Measurements from ENCODE around the gene MYO9A.

The MYO9A gene

GRCh38 chr15:71830981-71831380 is 287.0 kb downstream of the MYO9A start:
- no peak for DNase-seq

GRCh38 chr15:71826196-71826595 is 291.8 kb downstream of the MYO9A start:
- no peak for DNase-seq

GRCh38 chr15:71825021-71825730 is 292.8 kb downstream of the MYO9A start:
- DNase-seq = no peak

GRCh38 chr15:71823801-71824200 is 294.1 kb downstream of the MYO9A start:
- no peak for DNase-seq

GRCh38 chr15:71822890-71823630 is 294.9 kb downstream of the MYO9A start:
- no peak for DNase-seq

GRCh38 chr15:71821547-71822129 is 296.3 kb downstream of the MYO9A start:
- no peak for DNase-seq

- DNase-seq = no peak
Observed at GRCh38 chr15:71820127-71820526, 297.8 kb downstream of the MYO9A start.

- DNase-seq = no peak
Observed at GRCh38 chr15:71817351-71817750, 300.6 kb downstream of the MYO9A start.

GRCh38 chr15:71815301-71815700 is 302.6 kb downstream of the MYO9A start:
- DNase-seq = no peak

- DNase-seq = no peak
Observed at GRCh38 chr15:71813723-71814470, 304.1 kb downstream of the MYO9A start.

GRCh38 chr15:71812966-71813722 is 304.8 kb downstream of the MYO9A start:
- no peak for DNase-seq

GRCh38 chr15:71811752-71812735 is 305.9 kb downstream of the MYO9A start:
- DNase-seq = no peak

GRCh38 chr15:71811036-71811736 is 306.8 kb downstream of the MYO9A start:
- DNase-seq = no peak

GRCh38 chr15:71810256-71811035 is 307.5 kb downstream of the MYO9A start, which contains the start of gene NR2E3:
Gene NR2E3 (plus strand): TSS chr15:71810554. CDS start chr15:71810744, 190 bp downstream.
- DNase-seq = no peak

- no peak for DNase-seq
Observed at GRCh38 chr15:71809346-71809745, 308.6 kb downstream of the MYO9A start.

GRCh38 chr15:71808311-71809020 is 309.5 kb downstream of the MYO9A start:
- no peak for DNase-seq

GRCh38 chr15:71807691-71808091 is 310.3 kb downstream of the MYO9A start:
- DNase-seq = no peak

GRCh38 chr15:71807125-71807629 is 310.8 kb downstream of the MYO9A start:
- DNase-seq = no peak

GRCh38 chr15:71806452-71806931 is 311.5 kb downstream of the MYO9A start:
- no peak for DNase-seq
